Measurements from ENCODE around the gene DAZAP1.

DAZAP1 gene

DNA sequence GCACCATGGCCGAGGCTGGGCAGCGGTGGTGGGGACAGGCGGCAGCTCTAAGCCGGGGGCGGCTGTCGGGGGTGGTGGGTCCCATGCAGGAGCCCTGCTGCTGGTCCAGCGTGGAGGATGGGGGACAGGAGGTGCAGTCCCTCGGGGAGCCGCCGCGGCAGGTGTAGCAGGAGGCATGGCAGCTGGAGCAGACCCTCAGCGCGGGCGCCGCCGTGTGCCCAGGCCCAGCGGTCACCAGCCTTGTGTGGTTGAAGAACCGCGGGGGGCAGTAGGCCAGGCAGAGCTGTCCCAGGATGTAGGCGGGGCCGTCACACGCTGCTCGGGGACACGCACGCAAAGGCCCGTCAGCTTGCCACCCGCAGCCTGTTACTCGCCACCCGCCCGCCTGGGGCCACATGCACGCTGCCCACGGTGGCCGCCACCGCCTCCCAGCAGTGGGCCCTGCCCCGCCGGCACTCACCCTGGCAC lies 74.5 kb downstream of the DAZAP1 start:
- TF ChIP-seq, protein P1, sequence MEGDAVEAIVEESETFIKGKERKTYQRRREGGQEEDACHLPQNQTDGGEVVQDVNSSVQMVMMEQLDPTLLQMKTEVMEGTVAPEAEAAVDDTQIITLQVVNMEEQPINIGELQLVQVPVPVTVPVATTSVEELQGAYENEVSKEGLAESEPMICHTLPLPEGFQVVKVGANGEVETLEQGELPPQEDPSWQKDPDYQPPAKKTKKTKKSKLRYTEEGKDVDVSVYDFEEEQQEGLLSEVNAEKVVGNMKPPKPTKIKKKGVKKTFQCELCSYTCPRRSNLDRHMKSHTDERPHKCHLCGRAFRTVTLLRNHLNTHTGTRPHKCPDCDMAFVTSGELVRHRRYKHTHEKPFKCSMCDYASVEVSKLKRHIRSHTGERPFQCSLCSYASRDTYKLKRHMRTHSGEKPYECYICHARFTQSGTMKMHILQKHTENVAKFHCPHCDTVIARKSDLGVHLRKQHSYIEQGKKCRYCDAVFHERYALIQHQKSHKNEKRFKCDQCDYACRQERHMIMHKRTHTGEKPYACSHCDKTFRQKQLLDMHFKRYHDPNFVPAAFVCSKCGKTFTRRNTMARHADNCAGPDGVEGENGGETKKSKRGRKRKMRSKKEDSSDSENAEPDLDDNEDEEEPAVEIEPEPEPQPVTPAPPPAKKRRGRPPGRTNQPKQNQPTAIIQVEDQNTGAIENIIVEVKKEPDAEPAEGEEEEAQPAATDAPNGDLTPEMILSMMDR (IDR thresholded peaks at IDR 0.05; ENCODE audit: low read depth, low read length, missing control alignments): no peak
- H3K4me3 ChIP-seq (ENCODE audit: low read depth, low read length): no peak overlapping the region
- no peak for DNase-seq (ENCODE audit: low read depth)
- in situ Hi-C loops (cut with HindIII; ENCODE audit: low sequenced_read_pairs): no loop called here

DNA sequence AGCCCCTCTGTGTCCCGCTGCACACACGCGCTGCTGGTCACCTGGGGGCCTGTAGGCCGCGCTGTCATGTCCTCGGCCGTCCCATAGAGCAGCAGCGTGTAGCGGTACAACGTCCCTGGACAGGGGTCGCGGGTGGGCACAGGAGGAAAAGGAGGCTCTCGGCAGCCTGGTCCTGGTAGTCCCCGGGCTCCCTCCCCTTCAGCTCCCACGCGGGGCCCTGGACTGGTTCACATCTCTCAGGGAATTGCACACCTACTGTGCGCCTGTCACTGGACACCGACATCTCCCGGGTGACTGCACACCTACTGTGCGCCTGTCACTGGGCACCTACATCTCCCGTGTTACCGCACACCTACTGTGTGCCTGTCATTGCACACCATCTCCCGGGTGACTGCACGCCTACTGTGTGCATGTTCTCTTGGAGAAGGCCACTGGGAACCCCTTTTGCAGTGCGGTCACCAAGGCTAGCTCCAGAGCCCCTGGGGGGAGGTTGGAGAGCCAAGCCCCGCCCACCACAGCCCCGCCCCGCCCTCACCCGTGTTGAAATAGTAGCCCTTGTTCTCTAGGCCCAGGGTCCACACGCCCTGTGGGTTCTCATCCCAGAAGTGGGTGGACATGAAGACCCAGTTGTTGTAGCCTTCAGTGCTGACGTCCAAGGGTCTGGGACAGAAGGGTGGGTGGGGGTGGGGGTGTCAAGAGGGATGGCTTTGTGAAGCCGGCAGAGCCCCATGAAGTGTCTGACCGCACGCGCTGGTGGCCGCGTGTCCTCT lies 75.2 kb downstream of the DAZAP1 start:
- no peak for DNase-seq (ENCODE audit: low read depth)
- TF ChIP-seq, protein P1 (IDR thresholded peaks at IDR 0.05; ENCODE audit: low read depth, low read length, missing control alignments): no peak
- in situ Hi-C loops (cut with HindIII; ENCODE audit: low sequenced_read_pairs): no loop called here
- no peak overlapping the region for H3K4me3 ChIP-seq (ENCODE audit: low read depth, low read length)

DNA sequence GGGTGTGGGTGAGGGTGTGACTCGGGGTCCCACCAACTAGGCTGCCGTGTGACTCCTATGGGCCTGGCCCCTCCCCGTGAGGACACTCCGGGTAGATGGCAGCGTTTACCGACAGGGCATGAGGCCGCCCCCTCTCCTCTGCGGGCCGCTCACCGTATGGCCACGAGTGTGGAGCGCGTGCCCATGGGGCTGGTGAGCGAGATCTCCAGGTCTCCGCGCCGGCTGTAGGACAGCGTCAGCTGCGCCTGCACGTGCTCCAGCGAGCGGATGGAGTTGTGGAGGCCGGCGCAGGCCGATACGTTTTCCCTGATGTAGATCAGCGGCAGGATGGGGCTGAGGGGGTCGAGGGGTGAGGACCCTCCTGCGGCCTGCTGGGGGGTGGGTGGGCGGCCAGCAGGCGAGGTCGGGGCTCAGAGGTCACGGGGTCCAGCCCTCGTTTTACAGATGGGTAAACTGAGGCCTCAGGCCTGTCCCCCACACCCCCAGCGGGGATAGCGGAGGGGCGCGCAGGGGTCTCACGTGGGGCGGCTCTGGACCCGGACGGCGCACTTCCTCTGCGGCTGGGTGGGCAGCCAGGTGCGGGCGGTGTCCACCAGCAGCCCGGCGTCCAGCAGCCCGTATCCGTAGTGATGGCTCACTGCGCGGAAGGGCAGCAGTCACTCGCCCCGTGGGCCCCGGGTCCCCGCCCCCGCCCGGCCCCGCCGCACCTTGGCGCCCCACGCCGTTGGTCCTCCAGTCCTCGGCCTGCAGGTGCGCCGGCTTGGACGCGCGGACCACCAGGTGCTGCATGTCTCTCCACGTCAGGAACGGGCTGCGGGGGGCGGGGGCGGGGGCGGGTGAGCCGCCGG lies 76.0 kb downstream of the DAZAP1 start:
- no peak for DNase-seq (ENCODE audit: low read depth)
- in situ Hi-C loops (cut with HindIII; ENCODE audit: low sequenced_read_pairs): no loop called here
- TF ChIP-seq, protein P1 (IDR thresholded peaks at IDR 0.05; ENCODE audit: low read depth, low read length, missing control alignments): no peak
- no peak overlapping the region for H3K4me3 ChIP-seq (ENCODE audit: low read depth, low read length)

DNA sequence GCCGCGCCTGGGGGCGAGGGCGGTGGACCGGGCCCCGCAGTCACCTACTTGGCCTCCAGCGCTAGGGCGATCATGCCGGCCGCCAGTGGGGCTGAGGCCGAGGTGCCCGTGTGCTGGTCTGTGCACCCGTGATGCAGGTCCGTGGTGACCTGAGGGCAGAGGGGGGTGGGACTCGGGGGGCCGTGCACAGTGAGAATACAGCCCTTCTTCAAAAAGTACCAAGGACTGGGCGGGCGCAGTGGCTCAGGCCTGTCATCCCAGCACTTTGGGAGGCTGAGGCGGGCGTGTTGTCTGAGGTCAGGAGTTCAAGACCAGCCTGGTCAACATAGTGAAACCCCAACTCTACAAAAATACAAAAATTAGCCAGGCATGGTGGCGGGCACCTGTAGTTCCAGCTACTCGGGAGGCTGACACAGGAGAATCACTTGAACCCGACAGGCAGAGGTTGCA lies 76.6 kb downstream of the DAZAP1 start:
- DNase-seq (ENCODE audit: low read depth): no peak
- TF ChIP-seq, protein P1 (IDR thresholded peaks at IDR 0.05; ENCODE audit: low read depth, low read length, missing control alignments): no peak
- in situ Hi-C loops (cut with HindIII; ENCODE audit: low sequenced_read_pairs): no loop called here
- H3K4me3 ChIP-seq (ENCODE audit: low read depth, low read length): no peak overlapping the region
